VCaP (cell line): Measurements from ENCODE around the gene RAD51D.
"Not testable (repeated sequence)": the region's sequence is repeated elsewhere in the genome, so short reads cannot be mapped to it uniquely, and the experiment has no call there.

Experiments used
- H3K27ac ChIP-seq: fragments of 450-650 bp; 2 replicates; pipeline ENCODE4 v1.5.1; 2017
- CTCF ChIP-seq: fragments of 450-650 bp; conservative IDR thresholded peaks from 2 replicates; pipeline ENCODE4 v1.5.1; 2017; ENCODE audit warnings: mild to moderate bottlenecking, moderate library complexity

The RAD51D gene

GRCh38 chr17:35101036-35101435 is 18.6 kb downstream of the RAD51D start:
- no peak for TF ChIP-seq CTCF
- no peak overlapping the region for H3K27ac ChIP-seq

GRCh38 chr17:35099908-35100307 is 19.8 kb downstream of the RAD51D start:
- no peak for TF ChIP-seq CTCF
- no peak overlapping the region for H3K27ac ChIP-seq

- TF ChIP-seq CTCF = no peak
- H3K27ac ChIP-seq = no peak overlapping the region
Measured at GRCh38 chr17:35097776-35098175, 21.9 kb downstream of the RAD51D start.

GRCh38 chr17:35095741-35096140 is 23.9 kb downstream of the RAD51D start:
- TF ChIP-seq CTCF = no peak
- H3K27ac ChIP-seq = no peak overlapping the region

GRCh38 chr17:35094902-35095301 is 24.8 kb downstream of the RAD51D start:
- H3K27ac ChIP-seq = no peak overlapping the region
- TF ChIP-seq CTCF = no peak

GRCh38 chr17:35090707-35091106 is 29.0 kb downstream of the RAD51D start:
- not testable (repeated sequence) for H3K27ac ChIP-seq

GRCh38 chr17:35089586-35090296 is 29.9 kb downstream of the RAD51D start:
- peak overlapping the region; percentile 96 for H3K27ac ChIP-seq
- TF ChIP-seq CTCF = no peak; the same call in none of the 2 replicates

GRCh38 chr17:35088881-35089585 is 30.6 kb downstream of the RAD51D start:
- H3K27ac ChIP-seq = peak overlapping the region; percentile 96
- peak; percentile 99 for TF ChIP-seq CTCF
